Inferior parietal cortex (tissue), 1 donor: ENCODE measurements around the gene ZMIZ1.

ENCODE experiments used
- DNase-seq: peaks from one replicate; pipeline ENCODE4 v3.0.0-alpha.2; 2016; ENCODE audit errors: extremely low spot score

ZMIZ1 gene

GRCh38 chr10:79342811-79343561 lies 274.2 kb downstream of the ZMIZ1 start:
- no peak for DNase-seq

DNA sequence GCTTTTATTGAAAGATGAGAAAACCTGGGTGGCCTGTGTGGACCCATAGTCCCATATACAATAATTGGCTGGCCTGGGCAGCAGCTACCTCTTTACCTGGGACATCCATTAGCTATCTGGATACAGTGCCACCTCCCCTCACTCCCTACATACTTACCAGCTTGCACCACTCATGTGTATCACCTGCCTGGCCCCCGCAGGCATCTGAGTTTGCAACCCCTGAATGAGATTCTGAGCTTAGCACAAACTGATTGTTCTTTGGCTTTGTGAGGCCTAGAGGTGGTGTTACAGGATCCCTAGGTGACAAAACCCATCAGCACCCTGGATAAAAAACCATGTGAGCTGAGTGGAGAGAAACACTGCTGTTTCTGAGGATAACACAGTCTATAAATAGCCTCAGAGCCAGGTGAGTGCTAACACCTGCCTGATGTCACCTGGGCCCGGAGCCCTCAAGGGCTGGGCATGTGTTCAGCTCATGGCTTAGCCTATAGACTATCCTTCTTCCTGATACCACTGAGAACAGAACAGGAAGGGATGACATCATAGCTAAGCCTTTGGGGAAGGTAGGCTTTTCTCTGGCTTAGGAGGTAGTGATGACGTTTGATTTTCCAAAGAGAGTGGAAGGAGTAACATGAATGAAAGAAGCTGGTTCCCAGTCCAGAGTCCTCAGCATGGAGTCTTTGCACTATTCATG lies 275.9 kb downstream of the ZMIZ1 start:
- no peak for DNase-seq

- no peak for DNase-seq
Observed at GRCh38 chr10:79345241-79346011, 276.7 kb downstream of the ZMIZ1 start.

GRCh38 chr10:79346012-79346340 lies 277.2 kb downstream of the ZMIZ1 start:
- no peak for DNase-seq

GRCh38 chr10:79346388-79347225 lies 277.8 kb downstream of the ZMIZ1 start:
- DNase-seq: no peak

- DNase-seq: peak; percentile 91
Observed at GRCh38 chr10:79347226-79347893, 278.6 kb downstream of the ZMIZ1 start, which contains the start of gene PPIF. PPIF (plus strand) TSS chr10:79347469; CDS start chr10:79347549, 80 bp downstream.

DNA sequence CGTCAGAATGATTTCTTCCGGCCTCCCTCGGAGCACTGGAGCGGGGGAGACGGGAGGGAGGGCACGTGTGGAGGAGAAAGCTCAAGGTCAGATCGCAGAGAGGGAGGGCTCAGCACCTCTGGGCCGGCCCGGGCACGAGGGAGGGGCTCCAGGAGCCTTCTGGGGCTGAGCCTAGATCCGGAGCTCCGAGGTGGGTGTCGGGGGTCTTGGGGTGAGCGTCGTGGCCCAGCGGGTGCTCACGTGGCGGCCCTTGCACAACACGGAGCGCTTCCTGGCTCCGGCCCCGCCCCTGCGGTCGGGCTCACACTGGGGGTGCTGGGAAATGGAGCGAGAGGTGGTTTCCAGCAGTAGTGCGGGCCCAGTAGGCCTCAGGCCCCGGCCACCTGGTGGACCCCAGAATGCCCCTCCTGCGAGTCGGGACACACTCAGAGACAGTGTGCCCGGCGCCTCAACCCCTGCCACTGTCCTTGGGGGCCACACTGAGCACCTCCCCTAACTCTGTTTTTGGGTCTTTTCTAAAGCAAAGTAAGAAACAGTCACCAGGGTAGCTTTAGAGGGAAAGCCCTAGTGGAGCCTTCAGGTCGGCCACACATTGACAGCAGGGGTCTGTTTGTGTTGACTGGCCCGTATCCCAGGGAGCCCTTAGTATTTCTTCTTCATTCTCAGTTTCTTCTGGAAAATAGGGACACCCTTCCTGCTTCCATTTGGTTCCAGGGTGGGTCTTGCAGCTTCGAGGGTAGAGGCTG lies 279.3 kb downstream of the ZMIZ1 start:
- no peak for DNase-seq

GRCh38 chr10:79348640-79348988 lies 279.8 kb downstream of the ZMIZ1 start:
- DNase-seq: no peak

- DNase-seq: no peak
Observed at GRCh38 chr10:79349072-79349491, 280.3 kb downstream of the ZMIZ1 start.

- DNase-seq: no peak
Observed at GRCh38 chr10:79349766-79350406, 281.1 kb downstream of the ZMIZ1 start.

DNA sequence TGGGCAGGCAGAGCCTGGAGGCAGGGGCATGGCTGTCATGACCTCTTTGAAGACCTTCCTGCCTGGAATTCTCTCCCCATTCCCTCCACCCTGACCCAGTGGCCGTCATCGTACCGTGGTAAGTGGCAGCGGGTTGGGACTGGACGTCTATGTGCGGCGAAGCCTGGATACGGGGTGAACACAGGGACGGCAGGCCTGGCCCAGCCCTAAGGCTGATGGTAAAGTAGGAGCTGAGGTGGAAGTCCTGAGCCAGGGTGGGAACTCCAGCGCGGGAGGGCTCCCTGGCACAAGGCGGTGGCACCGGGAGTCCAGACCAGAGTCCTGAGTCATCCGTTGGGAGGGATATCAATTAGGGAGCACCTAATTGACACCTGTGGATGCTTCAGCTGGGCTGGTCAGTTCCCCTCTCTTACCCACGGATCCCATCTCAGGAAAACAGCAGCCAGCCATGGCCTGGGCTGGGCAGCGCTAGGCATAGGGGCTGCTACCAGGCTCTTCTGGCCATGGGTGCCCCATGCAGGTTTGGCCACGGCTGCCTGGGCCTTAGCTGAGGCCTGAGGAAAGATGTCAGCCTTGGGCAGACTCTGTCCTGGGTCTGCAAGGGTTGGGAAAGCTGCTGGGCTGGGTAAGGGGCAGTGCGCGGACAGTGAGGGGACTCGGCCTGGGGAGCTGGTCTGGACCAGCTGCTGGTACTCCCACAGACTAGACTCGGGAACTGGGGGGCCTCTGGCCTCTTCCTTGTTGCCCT lies 281.8 kb downstream of the ZMIZ1 start:
- no peak for DNase-seq

DNA sequence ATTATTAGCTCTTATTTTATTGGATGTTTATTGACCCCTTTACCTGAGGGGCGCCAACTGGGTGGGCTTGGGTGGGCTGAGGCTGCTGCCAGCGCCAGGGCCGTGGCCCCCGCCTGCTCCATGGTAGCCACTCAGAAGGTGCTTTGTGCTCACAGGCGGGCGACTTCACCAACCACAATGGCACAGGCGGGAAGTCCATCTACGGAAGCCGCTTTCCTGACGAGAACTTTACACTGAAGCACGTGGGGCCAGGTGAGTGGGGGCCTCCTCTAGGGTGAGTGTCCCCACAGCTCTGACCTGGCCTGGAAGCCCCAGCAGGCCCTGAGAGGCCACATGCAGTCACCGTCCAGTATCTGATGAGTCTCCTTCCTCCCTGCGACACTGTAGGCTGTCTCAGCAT lies 282.6 kb downstream of the ZMIZ1 start:
- no peak for DNase-seq

- DNase-seq: no peak
Observed at GRCh38 chr10:79352035-79352877, 283.5 kb downstream of the ZMIZ1 start.

GRCh38 chr10:79353000-79353406 lies 284.2 kb downstream of the ZMIZ1 start:
- DNase-seq: no peak

DNA sequence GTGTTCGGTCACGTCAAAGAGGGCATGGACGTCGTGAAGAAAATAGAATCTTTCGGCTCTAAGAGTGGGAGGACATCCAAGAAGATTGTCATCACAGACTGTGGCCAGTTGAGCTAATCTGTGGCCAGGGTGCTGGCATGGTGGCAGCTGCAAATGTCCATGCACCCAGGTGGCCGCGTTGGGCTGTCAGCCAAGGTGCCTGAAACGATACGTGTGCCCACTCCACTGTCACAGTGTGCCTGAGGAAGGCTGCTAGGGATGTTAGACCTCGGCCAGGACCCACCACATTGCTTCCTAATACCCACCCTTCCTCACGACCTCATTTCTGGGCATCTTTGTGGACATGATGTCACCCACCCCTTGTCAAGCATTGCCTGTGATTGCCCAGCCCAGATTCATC lies 285.0 kb downstream of the ZMIZ1 start:
- DNase-seq: no peak

DNA sequence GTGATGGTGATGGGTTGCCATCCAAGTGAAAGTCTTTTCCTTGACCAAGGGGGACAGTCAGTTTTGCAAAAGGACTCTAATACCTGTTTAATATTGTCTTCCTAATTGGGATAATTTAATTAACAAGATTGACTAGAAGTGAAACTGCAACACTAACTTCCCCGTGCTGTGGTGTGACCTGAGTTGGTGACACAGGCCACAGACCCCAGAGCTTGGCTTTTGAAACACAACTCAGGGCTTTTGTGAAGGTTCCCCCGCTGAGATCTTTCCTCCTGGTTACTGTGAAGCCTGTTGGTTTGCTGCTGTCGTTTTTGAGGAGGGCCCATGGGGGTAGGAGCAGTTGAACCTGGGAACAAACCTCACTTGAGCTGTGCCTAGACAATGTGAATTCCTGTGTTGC lies 285.4 kb downstream of the ZMIZ1 start:
- DNase-seq: no peak

DNA sequence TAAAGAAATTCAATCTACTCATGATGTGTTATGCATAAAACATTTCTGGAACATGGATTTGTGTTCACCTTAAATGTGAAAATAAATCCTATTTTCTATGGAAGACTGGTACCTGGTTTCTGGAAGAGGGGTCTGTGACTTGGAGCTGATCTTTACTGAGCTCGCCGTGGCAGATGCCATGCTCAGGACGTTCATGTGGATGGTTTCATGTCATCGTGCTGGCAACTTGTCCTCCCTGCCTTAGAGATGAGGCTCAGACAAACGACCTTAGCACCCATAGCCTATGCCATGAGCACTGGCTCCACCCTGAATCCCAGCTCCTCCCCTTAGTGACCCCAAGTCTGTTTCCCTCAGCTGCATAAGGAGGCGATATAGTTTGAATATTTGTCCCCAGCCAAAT lies 285.8 kb downstream of the ZMIZ1 start:
- DNase-seq: no peak

- no peak for DNase-seq
Observed at GRCh38 chr10:79355420-79356017, 286.8 kb downstream of the ZMIZ1 start.
